ENCODE results near the gene CZIB.
"Not testable (repeated sequence)": the region's sequence is repeated elsewhere in the genome, so short reads cannot be mapped to it uniquely, and the experiment has no call there.

Gene CZIB

GRCh38 chr1:53189061-53189460, 31.4 kb downstream of the CZIB start:
- no peak for TF ChIP-seq CTCF (conservative IDR thresholded peaks at IDR 0.05; ENCODE audit: low read depth, low read length)
- H3K4me3 ChIP-seq (ENCODE audit: low read depth, low read length), result no peak overlapping the region

GRCh38 chr1:53188099-53188498, 32.3 kb downstream of the CZIB start:
- peak; percentile 33 for DNase-seq (ENCODE audit: low read depth)
- no peak for TF ChIP-seq CTCF (conservative IDR thresholded peaks at IDR 0.05; ENCODE audit: low read depth, low read length)
- no peak overlapping the region for H3K4me3 ChIP-seq (ENCODE audit: low read depth, low read length)

More at GRCh38 chr1:53189061-53189460, 31.4 kb downstream of the CZIB start:
- no peak for DNase-seq (ENCODE audit: low read depth)

- no peak for TF ChIP-seq CTCF (conservative IDR thresholded peaks at IDR 0.05; ENCODE audit: low read depth, low read length)
- no peak for DNase-seq (ENCODE audit: low read depth)
- H3K4me3 ChIP-seq (ENCODE audit: low read depth, low read length), result no peak overlapping the region
These were observed 33.0 kb downstream of the CZIB start for GRCh38 chr1:53187401-53187800.

GRCh38 chr1:53186533-53186932, 33.9 kb downstream of the CZIB start:
- no peak overlapping the region for H3K4me3 ChIP-seq (ENCODE audit: low read depth, low read length)
- TF ChIP-seq CTCF (conservative IDR thresholded peaks at IDR 0.05; ENCODE audit: low read depth, low read length), result no peak
- DNase-seq (ENCODE audit: low read depth), result no peak

GRCh38 chr1:53185955-53186297, 34.5 kb downstream of the CZIB start:
- not testable (repeated sequence) for H3K4me3 ChIP-seq (ENCODE audit: low read depth, low read length); DNase-seq (ENCODE audit: low read depth)

- no peak overlapping the region for H3K4me3 ChIP-seq (ENCODE audit: low read depth, low read length)
- peak; percentile 44 for DNase-seq (ENCODE audit: low read depth)
- no peak for TF ChIP-seq CTCF (conservative IDR thresholded peaks at IDR 0.05; ENCODE audit: low read depth, low read length)
These were observed 37.1 kb downstream of the CZIB start for GRCh38 chr1:53183095-53183990.

GRCh38 chr1:53182716-53183094, 37.7 kb downstream of the CZIB start:
- no peak for DNase-seq (ENCODE audit: low read depth)
- TF ChIP-seq CTCF (conservative IDR thresholded peaks at IDR 0.05; ENCODE audit: low read depth, low read length), result no peak
- no peak overlapping the region for H3K4me3 ChIP-seq (ENCODE audit: low read depth, low read length)

Data from choroid plexus epithelial cell (primary cell).